HL-60 (cell line): ENCODE measurements around the gene TPST2.

Experiments used
- GABPA ChIP-seq: IDR thresholded peaks from 2 replicates; pipeline ENCODE4 v1.6.1; 2012; ENCODE audit warnings: low read depth
- POLR2AphosphoS5 ChIP-seq: IDR thresholded peaks from 2 replicates; pipeline ENCODE4 v1.6.1; 2012; ENCODE audit warnings: low read depth
- TF ChIP-seq, protein P1 (sequence below): IDR thresholded peaks from one replicate; pipeline ENCODE4 v1.5.1; 2011; ENCODE audit warnings: low read length, control low read depth, inconsistent platforms; ENCODE audit not compliant: insufficient read depth

DNA sequence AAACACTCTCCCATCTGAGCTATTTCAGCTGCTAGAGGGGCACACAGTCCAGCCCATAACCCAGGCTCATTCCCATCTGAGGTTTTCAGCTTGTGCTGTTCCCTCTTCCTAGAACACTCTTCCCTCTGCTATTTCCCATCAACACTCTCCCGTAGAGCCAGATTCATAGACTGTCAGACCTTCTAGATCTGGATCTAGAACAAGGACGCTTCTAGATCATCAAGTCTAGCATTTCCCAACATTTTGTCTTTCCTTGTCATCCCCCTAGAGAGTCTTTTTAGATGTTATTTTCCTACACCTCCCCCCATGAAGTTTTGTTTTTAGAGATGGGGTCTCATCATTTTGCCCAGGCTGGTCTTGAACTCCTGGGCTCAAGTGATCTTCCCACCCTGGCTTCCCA lies 45.2 kb upstream of the TPST2 start:
- TF ChIP-seq, protein P1, sequence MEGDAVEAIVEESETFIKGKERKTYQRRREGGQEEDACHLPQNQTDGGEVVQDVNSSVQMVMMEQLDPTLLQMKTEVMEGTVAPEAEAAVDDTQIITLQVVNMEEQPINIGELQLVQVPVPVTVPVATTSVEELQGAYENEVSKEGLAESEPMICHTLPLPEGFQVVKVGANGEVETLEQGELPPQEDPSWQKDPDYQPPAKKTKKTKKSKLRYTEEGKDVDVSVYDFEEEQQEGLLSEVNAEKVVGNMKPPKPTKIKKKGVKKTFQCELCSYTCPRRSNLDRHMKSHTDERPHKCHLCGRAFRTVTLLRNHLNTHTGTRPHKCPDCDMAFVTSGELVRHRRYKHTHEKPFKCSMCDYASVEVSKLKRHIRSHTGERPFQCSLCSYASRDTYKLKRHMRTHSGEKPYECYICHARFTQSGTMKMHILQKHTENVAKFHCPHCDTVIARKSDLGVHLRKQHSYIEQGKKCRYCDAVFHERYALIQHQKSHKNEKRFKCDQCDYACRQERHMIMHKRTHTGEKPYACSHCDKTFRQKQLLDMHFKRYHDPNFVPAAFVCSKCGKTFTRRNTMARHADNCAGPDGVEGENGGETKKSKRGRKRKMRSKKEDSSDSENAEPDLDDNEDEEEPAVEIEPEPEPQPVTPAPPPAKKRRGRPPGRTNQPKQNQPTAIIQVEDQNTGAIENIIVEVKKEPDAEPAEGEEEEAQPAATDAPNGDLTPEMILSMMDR, result no peak
- TF ChIP-seq POLR2AphosphoS5 (no peak), GABPA (no peak)
